Measurements from ENCODE around the gene SMCP. TPM values are rescaled to one million over a fixed set of nuclear protein-coding genes. Genes with fewer than 3 reads are reported as not detected.

SMCP gene
- not detected in 2 replicates for total RNA-seq

GRCh38 chr1:152878042-152878441 lies at the start of gene SMCP:
Gene SMCP (plus strand): TSS chr1:152878322. CDS start chr1:152884423, 6,101 bp downstream.

GRCh38 chr1:152842556-152842955 lies 35.6 kb upstream of the SMCP start, which contains the start of gene LCE6A:
Gene LCE6A (plus strand): TSS chr1:152842856. CDS start chr1:152843521, 665 bp downstream.

GRCh38 chr1:152859696-152860095 lies 18.4 kb upstream of the SMCP start, which contains the start of gene LCE7A:
Gene LCE7A (plus strand): TSS chr1:152859996. CDS start chr1:152860698, 702 bp downstream.

GRCh38 chr1:152907686-152908601 lies 29.8 kb downstream of the SMCP start, which contains the start of gene IVL:
Gene IVL (plus strand): TSS chr1:152908546. CDS start chr1:152909798, 1,252 bp downstream.

Other genes starting within 250 kb of the SMCP start
- not detected in 2 replicates for gene LCE2D, start 214.9 kb upstream of the SMCP start, total RNA-seq
- gene LCE2C, start 203.0 kb upstream of the SMCP start, total RNA-seq = not detected in 2 replicates
- not detected in 2 replicates for gene LCE2B, start 192.2 kb upstream of the SMCP start, total RNA-seq
- not detected in 2 replicates for gene LCE2A, start 180.0 kb upstream of the SMCP start, total RNA-seq
- gene LCE4A, start 170.2 kb upstream of the SMCP start, total RNA-seq = not detected in 2 replicates
- gene KPRP, start 120.3 kb upstream of the SMCP start, total RNA-seq = not detected in 2 replicates
- not detected in 2 replicates for gene LCE1F, start 103.2 kb upstream of the SMCP start, total RNA-seq
- gene LCE1E, start 92.1 kb upstream of the SMCP start, total RNA-seq = not detected in 2 replicates
- gene LCE1D, start 81.6 kb upstream of the SMCP start, total RNA-seq = not detected in 2 replicates
- gene LCE1C, start 71.7 kb upstream of the SMCP start, total RNA-seq = not detected in 2 replicates
- gene LCE1B, start 66.4 kb upstream of the SMCP start, total RNA-seq = not detected in 2 replicates
- not detected in 2 replicates for gene LCE1A, start 50.8 kb upstream of the SMCP start, total RNA-seq
- not detected in 2 replicates for gene LCE6A, start 35.5 kb upstream of the SMCP start, total RNA-seq
- gene LCE7A, start 18.3 kb upstream of the SMCP start, total RNA-seq = not detected in 2 replicates
- gene IVL, start 30.2 kb downstream of the SMCP start, total RNA-seq = not detected in 2 replicates
- not detected in 2 replicates for gene SPRR5, start 68.9 kb downstream of the SMCP start, total RNA-seq
- gene SPRR4, start 92.3 kb downstream of the SMCP start, total RNA-seq = not detected in 2 replicates
- not detected in 2 replicates for gene SPRR1A, start 105.8 kb downstream of the SMCP start, total RNA-seq
- gene SPRR3, start 123.4 kb downstream of the SMCP start, total RNA-seq = not detected in 2 replicates
- gene SPRR1B, start 152.9 kb downstream of the SMCP start, total RNA-seq = not detected in 2 replicates
- not detected in 2 replicates for gene SPRR2D, start 162.8 kb downstream of the SMCP start, total RNA-seq
- gene SPRR2A, start 179.2 kb downstream of the SMCP start, total RNA-seq = not detected in 2 replicates
- gene SPRR2B, start 193.3 kb downstream of the SMCP start, total RNA-seq = not detected in 2 replicates
- not detected in 2 replicates for gene SPRR2E, start 216.2 kb downstream of the SMCP start, total RNA-seq
- not detected in 2 replicates for gene SPRR2F, start 235.2 kb downstream of the SMCP start, total RNA-seq

All from cardiac ventricle fibroblast (primary cell).